Stimulated activated CD4-positive, alpha-beta T cell treated with anti-CD3 and anti-CD28 coated beads, Interleukin-12 subunit alpha, Interleukin-12 subunit beta, amount 100 ng/mL, for 4 hours (primary cell): ENCODE results near the gene TRIM17.
"Not testable (repeated sequence)": the region's sequence is repeated elsewhere in the genome, so short reads cannot be mapped to it uniquely, and the experiment has no call there.

Experiments
- DNase-seq: peaks from one replicate; pipeline ENCODE4 v3.0.0-alpha.2; 2020

TRIM17 gene

GRCh38 chr1:228448372-228448771 is 31.7 kb upstream of the TRIM17 start:
- DNase-seq, result no peak

- no peak for DNase-seq
Observed at GRCh38 chr1:228446852-228447251, 30.2 kb upstream of the TRIM17 start.

GRCh38 chr1:228445843-228446650 is 29.4 kb upstream of the TRIM17 start:
- peak; percentile 25 for DNase-seq

DNA sequence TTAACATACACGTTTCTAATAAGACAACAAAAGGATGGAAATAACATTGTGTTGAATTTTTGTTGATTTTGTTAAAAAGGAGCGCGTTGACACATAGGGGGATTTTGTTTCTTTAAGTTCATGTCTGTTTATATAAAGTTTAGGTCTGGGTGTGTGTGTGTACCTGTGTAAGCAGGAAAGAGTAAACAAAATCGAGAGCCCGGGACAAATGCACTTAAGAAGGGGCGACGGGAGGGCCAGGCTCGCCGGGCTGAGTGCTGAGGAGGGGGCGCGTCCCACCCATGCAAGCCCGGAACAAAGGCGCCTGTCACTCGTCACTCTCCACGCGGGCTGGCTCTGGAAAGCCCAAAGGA is 28.8 kb upstream of the TRIM17 start:
- DNase-seq, result no peak

GRCh38 chr1:228443395-228443794 is 26.7 kb upstream of the TRIM17 start:
- DNase-seq, result no peak

DNA sequence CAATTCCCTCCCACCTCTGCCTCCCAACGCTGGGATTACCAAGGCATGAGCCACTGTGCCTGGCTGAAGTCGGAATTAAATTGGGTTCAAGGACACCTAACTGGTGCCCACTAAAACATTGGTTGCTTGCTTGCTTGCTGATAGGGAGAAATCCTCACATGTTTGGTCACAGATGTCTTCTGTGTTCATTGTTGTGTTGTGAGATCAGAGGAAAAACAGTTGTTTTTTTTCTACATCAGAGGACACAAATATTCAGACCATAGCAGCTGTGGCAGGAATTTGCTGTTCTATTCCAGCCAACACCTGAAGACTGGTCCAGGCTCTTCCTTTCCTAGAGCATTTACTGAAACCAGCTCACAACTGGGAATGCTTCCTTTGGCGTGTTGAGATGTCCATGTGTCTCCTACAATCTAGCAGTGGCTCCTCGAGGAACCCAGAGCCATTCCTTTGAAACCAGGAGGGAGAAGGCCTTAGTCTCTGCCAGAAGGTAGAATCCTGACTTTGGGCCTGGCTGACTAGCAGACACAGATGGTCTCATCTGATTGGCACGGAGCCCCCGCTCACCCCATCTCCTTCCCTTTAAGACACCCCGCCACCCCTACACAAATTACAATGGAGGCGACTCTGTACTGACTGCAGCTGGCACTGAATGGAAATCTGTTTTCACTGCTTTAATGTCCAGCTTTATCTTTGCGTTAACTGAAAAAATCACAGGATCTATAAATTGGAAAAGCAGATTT is 24.3 kb upstream of the TRIM17 start:
- DNase-seq, result no peak

- DNase-seq, result no peak
Observed at GRCh38 chr1:228438266-228438665, 21.6 kb upstream of the TRIM17 start.

DNA sequence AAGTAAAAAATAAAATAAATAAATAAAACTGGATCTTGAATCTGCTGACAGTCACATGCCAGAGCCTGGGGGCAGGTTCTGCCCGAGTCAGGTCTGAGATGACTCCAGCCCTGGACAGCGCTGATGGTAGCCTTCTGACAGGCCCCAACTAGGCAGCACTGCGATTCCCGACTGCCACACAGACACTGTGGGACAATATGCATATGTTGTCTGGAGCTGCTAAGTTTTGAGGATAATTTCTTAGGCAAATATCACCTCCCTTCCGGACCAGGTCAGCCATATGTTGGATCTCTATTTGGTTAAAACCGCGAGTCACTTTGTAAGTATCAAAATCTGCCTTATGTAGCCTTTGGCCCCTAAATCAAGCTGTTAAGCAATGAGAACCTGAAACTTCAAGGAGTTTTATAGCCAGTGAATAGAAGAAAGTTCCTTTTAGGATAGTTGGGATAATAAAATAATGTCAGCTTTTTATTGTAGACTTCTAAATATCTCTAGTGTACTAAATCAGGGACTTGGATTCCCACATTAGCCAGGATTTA is 20.8 kb upstream of the TRIM17 start:
- no peak for DNase-seq

DNA sequence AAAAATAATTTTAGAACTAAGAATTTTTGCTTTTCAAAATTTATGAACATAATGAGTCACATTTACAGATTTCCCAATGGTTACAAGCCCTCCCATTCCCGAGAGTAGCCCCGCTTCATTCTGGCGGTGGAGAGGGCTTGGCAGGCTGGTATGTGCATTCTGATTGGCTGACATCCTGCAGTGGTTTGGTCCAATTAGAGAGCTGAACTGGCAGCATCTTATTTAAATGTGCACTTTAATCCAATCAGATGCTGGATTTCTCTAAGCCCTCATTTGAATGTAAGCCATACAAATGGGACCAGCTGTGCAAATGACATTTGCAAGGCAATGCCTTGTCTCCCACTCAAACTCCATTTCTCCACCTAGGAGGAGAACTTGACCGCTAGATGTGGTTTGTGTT is 18.0 kb upstream of the TRIM17 start:
- no peak for DNase-seq

DNA sequence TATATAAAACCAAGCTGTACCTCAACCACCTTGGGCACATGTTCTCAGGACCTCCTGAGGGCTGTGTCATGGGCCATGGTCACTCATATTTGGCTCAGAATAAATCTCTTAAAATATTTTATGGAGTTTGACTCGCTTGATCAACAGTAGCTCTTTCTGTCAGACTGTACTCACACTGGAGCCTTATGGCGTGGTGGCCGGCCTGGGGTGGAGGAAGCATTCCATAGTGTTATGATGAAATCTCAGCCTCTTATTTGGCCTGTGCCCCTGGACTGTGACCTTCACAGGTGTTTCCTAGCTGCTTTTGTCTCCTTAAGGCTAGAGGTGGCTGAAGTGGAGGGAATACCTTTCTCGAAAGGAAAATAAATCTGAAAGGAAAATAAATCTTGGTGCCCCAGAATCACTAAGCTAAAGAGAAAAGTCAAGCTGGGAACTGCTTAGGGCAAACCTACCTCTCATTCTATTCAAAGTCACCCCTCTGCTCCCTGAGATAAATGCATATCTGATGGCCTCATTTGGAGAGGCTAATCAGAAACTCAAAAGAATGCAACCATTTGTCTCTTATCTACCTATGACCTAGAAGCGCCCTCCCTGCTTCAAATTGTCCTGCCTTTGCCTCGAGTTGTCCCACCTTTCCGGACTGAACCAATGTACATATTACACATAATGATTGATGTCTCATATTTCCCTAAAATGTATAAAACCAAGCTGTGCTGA is 16.8 kb upstream of the TRIM17 start:
- DNase-seq, result not testable (repeated sequence)

DNA sequence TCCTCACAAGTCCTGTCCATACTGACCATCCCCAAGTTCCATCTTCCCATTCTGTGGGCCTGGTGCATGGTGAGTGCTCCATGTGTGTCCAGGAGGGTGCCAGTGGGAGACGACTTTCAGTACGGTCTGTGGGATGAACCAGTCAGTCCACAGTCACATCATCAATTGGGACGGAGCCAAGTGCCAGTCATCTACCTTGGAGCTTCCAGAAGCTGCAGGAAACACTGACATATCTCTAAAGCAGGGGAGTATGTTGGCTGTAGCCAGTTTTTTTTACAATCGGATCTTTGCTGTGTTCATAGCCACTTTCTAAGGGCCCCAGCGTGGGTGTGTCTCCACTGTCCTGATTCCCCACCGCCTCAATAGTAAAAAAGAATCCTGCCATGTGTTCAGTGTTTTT is 13.6 kb upstream of the TRIM17 start:
- DNase-seq, result no peak

DNA sequence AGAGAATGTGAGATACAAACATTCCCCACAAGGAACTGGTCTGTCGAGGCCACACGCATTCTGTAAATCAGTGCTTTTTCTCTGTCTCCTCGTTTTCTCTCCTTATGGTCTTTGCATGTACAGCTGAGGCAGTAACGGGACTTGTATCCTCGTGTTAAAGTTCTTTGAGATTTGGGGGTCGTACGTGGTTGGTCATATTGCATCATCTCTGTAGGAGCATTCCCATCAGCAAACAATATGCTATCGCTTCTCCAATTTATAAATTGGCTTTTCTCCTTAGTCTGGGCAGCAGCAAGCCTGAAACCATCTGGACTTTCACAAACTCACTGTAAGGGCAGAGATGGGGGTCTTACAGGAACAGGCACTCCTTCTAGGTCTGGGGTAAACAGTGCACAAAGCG is 13.0 kb upstream of the TRIM17 start:
- no peak for DNase-seq

DNA sequence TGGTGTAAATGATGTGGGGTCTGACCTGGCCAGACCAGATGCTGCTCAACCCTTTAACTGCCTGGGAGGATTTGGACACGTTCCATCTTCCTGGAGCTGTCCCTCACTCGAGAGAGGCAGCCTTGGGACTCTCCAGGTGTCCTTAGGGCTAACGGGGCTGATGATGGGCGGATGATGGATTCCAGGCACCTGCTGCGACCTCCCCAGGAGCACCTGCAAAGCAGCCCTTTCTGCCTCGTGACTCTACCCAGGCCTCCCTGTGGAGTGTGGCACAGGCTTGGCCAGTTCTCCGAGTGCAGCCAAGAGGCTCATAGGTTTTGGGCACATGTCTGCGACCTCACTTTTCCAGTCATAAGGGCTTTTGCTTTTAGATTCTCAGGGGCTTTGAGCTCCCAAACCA is 12.3 kb upstream of the TRIM17 start:
- no peak for DNase-seq

GRCh38 chr1:228428412-228428811 is 11.8 kb upstream of the TRIM17 start:
- DNase-seq, result no peak

DNA sequence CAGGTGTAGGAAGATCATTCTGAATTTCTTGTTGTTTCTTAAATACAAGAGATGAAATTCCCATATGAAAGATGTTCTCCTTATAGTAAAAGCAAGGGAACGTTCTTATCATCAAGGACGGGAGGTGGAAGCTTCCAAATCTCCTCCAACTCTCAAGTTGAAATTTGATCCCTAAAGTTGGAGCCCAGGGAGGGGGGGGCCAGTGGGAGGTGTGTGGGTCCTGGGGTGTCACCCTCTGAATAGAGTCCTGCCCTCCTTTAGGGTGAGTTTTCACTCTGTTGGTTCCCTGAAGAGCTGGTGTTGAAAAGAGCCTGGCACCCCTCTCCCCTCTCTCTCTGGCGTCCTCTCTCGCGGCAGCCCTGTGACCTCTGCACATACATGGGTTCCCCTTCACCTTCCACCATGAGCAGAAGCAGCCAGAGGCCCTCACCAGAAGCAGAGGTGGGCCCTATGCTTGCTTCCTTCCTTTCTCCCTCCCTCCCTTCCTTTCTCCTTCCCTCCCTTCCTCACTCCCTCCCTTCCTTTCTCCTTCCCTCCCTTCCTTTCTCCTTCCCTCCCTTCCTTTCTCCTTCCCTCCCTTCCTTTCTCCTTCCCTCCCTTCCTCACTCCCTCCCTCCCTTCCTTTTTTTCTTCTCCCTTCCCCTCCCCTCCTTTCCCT is 10.0 kb upstream of the TRIM17 start:
- no peak for DNase-seq

- DNase-seq, result no peak
Observed at GRCh38 chr1:228424685-228425660, 8.3 kb upstream of the TRIM17 start.

DNA sequence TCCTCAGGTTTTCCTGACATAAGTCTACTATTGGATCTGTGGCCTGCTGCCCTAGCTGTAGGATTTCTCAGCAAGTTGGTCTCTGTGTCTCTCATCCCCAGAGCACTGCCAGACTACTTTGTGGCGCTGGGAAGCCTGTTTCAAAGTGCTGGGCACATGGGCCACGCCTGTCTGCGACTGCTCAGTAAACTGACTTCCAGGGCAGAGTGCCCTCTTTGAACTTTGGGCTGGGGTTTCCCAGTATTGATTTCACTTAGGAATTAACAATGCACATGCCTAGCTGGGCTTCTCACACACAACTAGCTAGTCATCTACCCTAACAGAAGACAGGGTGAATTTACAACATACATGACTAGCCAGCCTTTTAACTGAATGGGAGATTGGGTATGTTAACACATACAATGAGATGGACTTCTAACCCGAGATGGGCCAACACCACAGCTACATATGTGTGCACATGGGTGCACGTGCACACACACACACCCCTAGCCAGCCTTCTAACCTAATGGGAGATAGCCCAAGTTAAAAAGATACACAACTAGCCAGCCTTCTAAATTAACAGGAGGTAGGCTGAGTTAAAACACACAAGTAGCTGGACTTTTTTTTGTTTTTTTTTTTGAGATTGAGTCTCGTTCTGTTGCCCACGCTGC is 6.9 kb upstream of the TRIM17 start:
- DNase-seq, result no peak

DNA sequence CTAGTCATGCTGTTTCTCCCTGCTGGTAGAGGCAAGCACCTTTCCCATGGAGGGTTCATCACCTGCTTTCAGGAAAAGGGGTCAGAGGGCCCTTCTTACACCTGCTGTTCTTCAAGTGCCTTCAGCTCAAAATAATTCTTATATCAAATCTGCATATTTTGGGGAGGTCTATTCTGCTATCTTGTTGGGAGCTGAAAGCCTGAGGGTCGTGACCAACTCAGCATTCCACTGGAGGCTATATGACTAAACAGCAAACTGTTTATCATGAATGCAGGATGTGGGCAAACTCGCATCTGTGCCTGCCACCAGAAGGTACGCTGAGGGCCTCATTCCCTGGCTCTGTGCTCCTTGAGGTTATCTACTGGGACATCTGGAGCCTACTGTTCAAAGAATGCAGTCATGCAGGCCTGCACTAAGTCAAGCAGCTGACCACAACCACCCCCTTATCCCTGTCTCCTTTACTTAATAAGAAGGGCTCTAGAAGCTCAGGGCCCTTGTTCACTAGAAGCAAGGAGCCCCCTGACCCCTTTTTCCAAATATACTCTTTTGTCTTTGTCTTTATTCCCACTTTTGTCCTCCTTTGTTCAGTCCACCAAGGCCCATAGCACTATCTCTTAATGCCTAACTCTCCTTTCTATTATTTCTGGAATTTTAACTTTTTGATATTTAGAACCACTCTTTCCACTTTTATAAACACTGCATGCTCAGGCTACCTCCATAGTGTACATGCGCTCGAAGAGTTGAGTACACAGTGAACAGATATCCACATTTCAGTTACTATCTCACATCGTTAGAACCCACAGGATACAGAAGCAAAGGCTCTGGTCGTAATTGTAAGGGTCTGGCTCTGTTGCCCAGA is 4.5 kb upstream of the TRIM17 start:
- no peak for DNase-seq

- no peak for DNase-seq
Observed at GRCh38 chr1:228417483-228418203, 982 bp upstream of the TRIM17 start.

DNA sequence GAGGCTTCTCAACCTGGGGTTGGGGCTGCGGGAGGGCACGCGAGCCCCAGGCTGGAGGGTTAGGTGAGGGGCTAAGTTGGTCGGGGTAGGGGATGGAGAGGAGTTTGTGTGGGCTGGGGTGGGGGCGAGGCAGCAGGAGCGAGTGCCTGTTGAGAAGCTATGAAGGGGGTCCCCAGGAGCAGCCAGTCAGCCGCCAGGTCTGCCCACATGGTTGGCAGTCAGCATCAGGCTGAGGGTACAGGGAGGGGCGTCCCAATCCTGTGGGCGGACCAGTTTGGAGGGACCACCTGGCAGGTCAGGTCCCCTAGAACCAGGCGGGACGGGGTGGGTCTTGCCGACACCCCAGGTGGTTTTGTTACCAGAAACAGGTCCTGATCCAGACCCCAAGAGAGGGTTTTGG is 400 bp upstream of the TRIM17 start:
- DNase-seq, result no peak
